ENCODE measurements around the gene MEF2D. TPM values are rescaled to one million over a fixed set of nuclear protein-coding genes. Genes with fewer than 3 reads are reported as not detected.

MEF2D gene
- total RNA-seq, 1 experiment from 2014 or later, result 33.5 TPM

DNA sequence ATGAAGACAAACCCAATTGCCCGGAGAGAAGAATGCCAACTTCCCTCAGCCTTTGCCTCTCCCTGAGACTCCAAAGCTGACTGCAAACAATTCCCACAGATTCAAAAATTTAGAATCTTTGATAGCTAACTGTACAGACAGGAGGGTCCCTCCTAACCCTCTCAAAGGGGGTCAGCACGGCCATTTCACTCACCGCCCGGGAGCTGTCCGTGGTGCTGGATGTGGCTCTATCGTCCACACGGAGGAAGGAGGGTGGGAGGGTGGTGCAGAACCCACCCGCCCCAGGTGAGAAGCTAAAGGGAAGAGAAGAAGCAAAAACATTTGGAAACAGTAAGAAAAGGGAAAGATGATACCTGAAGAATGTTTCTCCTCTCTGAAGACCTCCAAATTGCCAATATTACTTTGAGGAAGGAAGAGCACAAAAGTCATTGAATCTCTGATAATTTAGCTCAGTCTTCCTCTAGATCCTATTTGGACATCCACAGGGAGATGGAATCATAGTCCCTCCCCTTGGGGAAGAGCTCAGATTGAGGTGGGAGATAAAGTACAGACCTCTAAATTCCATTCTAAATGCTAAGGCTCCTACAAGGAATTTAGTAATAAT is 86.0 kb downstream of the MEF2D start:
- Histone ChIP-seq H4K20me1 (ENCODE audit: insufficient read depth) (no peaks in the 10 kb centered on the region), H3K9me3 (ENCODE audit: insufficient read depth, low read depth) (no peaks in the 10 kb centered on the region), H3K4me2 (no peak overlapping the region), H3K9me2 (ENCODE audit: insufficient read depth) (no peaks in the 10 kb centered on the region), H2AFZ (no peak overlapping the region), H3K4me1 (replicated peaks; ENCODE audit: insufficient read depth) (peaks cover 11% of the 10 kb centered on the region), H3K4me3 (no peak overlapping the region), H3F3A (ENCODE audit: insufficient read depth, low read depth) (no peaks in the 10 kb centered on the region; the same call in 1 of the 2 replicates), H3K27me3 (ENCODE audit: insufficient read depth, low read depth) (no peaks in the 10 kb centered on the region), H3K36me3 (ENCODE audit: low read depth) (peaks cover 25% of the 10 kb centered on the region), H3K27ac (no peak overlapping the region), H3K79me2 (ENCODE audit: low read depth) (peaks cover 18% of the 10 kb centered on the region)
- POLR2A ChIA-PET (ENCODE audit: unreplicated experiment), result no interaction called here
- TF ChIP-seq, protein P1, sequence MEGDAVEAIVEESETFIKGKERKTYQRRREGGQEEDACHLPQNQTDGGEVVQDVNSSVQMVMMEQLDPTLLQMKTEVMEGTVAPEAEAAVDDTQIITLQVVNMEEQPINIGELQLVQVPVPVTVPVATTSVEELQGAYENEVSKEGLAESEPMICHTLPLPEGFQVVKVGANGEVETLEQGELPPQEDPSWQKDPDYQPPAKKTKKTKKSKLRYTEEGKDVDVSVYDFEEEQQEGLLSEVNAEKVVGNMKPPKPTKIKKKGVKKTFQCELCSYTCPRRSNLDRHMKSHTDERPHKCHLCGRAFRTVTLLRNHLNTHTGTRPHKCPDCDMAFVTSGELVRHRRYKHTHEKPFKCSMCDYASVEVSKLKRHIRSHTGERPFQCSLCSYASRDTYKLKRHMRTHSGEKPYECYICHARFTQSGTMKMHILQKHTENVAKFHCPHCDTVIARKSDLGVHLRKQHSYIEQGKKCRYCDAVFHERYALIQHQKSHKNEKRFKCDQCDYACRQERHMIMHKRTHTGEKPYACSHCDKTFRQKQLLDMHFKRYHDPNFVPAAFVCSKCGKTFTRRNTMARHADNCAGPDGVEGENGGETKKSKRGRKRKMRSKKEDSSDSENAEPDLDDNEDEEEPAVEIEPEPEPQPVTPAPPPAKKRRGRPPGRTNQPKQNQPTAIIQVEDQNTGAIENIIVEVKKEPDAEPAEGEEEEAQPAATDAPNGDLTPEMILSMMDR (conservative IDR thresholded peaks at IDR 0.05), result no peak
- no TSS peak for BruUV-seq (replicated peaks)
- DNase-seq, result no peak
- intact Hi-C loops (cut with micrococcal nuclease; ENCODE audit: unreplicated experiment), result no loop called here
- CTCF ChIA-PET, result no interaction called here

Small RNAs within 50 kb of the gene (microRNA-seq; reads per million reads assigned to microRNA genes)
- gene MIR9-1 (ENCODE audit: borderline number of aligned reads, borderline replicate concordance), result not detected

Other genes with a start within 250 kb of the MEF2D start
- 63.3 and 66.2 TPM in 2 replicates for gene SMG5, start 217.9 kb downstream of the MEF2D start, total RNA-seq (2021)
- 10.4 and 12.8 TPM in 2 replicates for gene TMEM79, start 216.4 kb downstream of the MEF2D start, total RNA-seq (2021)
- gene GLMP, start 205.1 kb downstream of the MEF2D start, total RNA-seq (2021), result 27.8 and 29.2 TPM in 2 replicates
- gene VHLL, start 201.5 kb downstream of the MEF2D start, total RNA-seq (2021), result not detected in 2 replicates
- 272 and 317 TPM in 2 replicates for gene CCT3, start 162.5 kb downstream of the MEF2D start, total RNA-seq (2021)
- 0.75 and 1.3 TPM in 2 replicates for gene TSACC, start 162.2 kb downstream of the MEF2D start, total RNA-seq (2021)
- gene RHBG, start 131.6 kb downstream of the MEF2D start, total RNA-seq (2021), result 1.8 and 4.0 TPM in 2 replicates
- gene IQGAP3, start 71.8 kb upstream of the MEF2D start, total RNA-seq (2021), result 63.1 and 63.4 TPM in 2 replicates
- not detected in 2 replicates for gene TTC24, start 78.9 kb upstream of the MEF2D start, total RNA-seq (2021)
- 83.9 and 90.3 TPM in 2 replicates for gene NAXE, start 91.0 kb upstream of the MEF2D start, total RNA-seq (2021)
- gene GPATCH4, start 100.7 kb upstream of the MEF2D start, total RNA-seq (2021), result 17.5 and 17.6 TPM in 2 replicates
- 0.58 TPM in 1 of 2 replicates, not detected in the other for gene HAPLN2, start 118.6 kb upstream of the MEF2D start, total RNA-seq (2021)
- not detected in 2 replicates for gene BCAN, start 141.3 kb upstream of the MEF2D start, total RNA-seq (2021)
- gene NES, start 176.6 kb upstream of the MEF2D start, total RNA-seq (2021), result 6.8 and 7.0 TPM in 2 replicates
- 142 and 286 TPM in 2 replicates for gene CRABP2, start 204.8 kb upstream of the MEF2D start, total RNA-seq (2021)
- 51.0 and 77.7 TPM in 2 replicates for gene METTL25B, start 227.7 kb upstream of the MEF2D start, total RNA-seq (2021)
- gene ISG20L2, start 228.0 kb upstream of the MEF2D start, total RNA-seq (2021), result 25.4 and 33.2 TPM in 2 replicates
- 74.1 and 85.3 TPM in 2 replicates for gene MRPL24, start 240.3 kb upstream of the MEF2D start, total RNA-seq (2021)